HTERT RPE-1 (cell line): ENCODE measurements around the gene RPS24.
"Not testable (repeated sequence)": the region's sequence is repeated elsewhere in the genome, so short reads cannot be mapped to it uniquely, and the experiment has no call there.

Experiments
- in situ Hi-C: fragments of 300-500 bp; cut with MboI; formaldehyde crosslinking; loops from 4 replicates; pipeline ENCODE4 v1.14.3; 2020; ENCODE audit warnings: low sequenced_read_pairs

Gene RPS24

DNA sequence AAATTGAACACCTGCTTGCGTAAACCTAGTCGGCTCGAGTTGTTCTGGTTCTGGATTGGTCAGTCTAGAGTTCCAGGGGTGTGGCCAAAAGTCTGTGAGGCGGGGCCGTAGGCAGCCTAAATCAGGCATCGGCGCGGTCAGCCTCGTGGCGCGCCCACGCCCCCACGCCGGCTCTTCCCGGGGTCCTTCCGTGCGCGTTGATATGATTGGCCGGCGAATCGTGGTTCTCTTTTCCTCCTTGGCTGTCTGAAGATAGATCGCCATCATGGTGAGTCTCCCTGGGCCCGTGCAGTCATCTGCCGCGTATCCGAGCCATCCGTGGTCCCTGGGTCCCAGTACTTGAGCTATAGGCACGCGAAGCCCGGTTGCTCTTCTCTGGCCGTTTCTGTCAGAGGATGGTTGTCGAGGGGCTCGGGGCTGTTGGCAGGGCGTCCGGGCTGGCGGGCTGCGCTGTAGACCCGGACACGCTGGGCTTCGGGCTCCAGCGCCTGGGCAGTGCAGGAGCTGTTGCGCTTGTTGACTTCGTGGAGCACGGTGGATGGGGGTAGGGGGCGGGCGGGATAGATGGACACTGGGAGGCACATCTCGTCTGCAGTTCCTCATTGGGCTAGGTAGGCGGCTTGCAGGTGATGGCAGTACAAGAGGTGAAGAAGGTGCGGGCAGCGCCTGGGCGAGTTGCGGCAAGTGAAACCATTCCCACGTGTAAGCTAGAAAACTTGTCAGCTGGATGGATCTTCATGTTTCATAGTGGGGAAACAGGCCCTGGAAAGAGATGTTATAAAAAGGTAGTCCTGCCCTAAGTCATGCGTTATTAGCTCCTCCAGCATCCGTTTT, at the start of gene RPS24:
RPS24 (plus strand) TSS at position 227 of the 834 bp plus-strand sequence; CDS start at position 266, 39 bp downstream.
- in situ Hi-C loops: no loop called here

DNA sequence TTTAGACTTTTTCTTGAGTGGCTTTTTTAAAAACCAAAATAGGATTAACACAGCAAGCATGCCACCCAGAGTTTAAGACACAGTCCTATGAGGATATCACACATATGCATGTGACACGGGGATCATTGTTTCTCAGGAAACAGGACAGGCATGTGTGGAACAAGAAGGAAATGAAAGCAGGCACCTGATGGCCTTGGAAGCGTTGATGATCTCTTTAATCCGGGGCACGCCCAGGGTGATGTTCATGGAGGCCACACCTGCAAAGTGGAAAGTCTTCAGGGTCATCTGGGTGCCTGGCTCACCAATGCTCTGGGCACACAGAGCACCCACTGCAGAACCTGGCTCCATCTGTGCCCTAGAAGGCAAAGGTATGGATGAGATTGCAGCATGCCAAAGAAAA, 48.7 kb upstream of the RPS24 start:
- in situ Hi-C loops: no loop called here

DNA sequence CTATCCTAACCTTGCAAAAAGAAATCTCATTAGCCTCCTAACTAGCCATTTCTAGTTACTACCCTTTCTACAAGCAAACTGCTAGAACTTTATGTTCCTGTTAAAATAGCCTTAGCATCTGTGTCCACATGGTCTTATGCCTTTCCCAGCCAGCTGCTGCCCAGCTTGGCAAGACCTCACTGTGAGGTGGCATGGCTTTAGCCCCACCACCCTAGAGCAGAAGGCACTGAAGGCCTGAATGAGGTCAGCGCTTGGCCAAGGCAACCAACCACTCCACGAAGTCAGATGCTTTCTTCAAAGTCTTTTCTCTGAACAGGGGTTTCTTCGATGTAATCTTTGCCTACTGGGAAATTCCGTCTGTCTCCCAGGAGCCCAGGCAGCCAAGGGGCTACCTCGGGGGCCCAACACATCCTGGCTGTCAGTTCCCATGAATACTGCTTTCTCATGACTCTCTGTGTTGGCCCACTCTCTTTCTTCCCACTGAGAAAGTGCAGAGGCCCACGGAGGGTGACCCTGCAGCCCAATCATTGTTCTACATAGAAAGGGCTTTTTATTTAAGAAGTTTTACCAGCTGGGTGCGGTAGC, 45.9 kb upstream of the RPS24 start:
- in situ Hi-C loops: no loop called here

DNA sequence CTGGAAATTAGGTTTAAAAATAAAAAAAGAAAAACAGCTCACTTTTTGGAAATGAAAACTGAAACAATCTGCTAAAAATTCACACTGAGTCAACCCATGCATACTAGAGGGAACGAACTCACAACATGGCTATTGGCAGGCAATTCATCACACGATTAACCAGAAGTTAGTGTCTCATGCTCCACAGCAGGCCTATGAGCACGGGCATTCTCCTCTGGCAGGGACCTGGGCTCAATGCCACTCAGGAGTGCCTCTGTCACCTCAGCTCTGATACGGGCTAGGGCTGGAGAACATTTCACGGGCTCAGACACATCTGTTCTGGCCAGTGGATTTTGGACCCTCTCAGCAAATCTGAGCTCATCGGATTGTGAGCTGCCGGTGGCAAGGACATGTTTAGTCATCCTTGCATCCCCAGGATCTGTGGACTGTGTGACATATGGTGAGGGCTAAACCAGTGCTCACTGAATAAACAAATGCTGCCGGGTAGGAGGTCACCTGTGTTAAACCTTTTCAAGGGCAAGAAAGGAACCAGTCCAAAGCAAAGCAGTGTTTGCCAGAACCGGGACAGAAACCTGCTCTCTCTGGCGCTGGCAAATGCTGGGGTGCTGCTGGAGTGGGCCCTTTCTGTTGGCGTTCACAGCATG, 44.5 kb upstream of the RPS24 start:
- in situ Hi-C loops: no loop called here

DNA sequence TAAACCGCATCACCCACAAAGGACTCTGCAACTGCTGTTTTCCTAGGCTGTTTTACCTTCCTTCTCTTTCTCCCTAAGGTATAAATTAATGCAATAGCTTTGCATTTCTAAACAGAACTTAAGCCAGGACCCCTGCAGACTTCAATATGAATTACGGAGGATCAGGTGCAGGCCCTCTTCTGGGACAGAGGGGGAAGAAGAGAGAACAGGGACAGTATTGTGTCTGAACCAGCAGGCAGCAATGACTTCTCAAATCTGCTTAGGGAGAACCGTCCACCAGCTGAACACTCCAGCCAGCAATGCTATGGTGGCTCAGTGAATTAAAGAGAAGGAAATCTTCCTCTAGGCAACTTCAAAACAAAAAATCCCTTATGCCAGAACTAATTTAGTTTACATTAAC, 40.0 kb upstream of the RPS24 start:
- in situ Hi-C loops: no loop called here

DNA sequence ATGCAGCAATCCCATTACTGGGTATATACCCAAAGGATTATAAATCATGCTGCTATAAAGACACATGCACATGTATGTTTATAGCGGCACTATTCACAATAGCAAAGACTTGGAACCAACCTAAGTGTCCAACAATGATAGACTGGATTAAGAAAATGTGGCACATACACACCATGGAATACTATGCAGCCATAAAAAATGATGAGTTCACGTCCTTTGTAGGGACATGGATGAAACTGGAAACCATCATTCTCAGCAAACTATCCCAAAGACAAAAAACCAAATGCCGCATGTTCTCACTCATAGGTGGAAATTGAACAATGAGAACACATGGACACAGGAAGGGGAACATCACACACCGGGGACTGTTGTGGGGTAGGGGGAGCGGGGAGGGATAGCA, 34.9 kb upstream of the RPS24 start:
- in situ Hi-C loops: not testable (repeated sequence)

DNA sequence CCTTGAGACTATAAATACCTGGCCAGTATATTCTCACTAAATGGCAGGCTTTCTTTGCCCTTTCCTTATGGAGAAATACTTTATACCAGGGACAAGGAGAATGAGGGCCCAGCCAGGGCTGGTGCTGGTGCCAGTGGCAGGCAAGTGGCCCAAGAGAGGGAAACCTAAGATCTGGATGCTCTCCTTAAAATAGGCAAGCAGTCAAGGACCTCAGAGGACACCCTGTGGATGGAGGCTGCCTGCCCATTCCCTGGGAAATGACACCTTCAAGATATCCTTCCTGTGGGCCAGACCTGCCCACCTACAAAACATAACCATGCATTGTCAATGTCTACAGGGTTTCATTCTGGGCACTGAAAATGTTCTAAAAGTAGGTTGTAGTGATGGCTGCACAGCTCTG, 33.5 kb upstream of the RPS24 start:
- in situ Hi-C loops: no loop called here

DNA sequence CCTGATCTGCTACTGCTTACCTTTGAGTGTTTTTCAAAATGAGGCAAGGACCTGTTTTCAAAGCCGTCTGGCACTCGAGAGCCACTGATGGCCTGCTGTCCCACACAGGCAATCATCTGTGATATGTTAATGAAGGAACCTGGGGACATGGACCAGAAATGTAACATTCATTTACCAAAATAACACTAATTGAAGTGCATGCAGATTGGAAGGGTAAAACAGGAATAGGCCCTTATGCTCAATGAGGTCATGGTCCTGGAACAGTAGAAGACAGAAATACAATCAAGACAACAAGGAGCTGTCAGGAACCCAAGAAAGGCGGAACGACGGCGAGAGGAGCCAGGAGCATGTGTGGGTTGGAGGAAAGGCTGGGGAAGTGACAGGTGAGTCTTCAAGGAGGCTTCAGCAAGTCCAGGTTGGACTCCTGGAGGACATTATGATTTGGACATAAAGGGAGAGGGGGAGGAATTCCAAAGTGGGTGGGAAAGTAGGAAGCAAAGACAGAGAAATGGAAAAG, 32.6 kb upstream of the RPS24 start:
- in situ Hi-C loops: no loop called here

DNA sequence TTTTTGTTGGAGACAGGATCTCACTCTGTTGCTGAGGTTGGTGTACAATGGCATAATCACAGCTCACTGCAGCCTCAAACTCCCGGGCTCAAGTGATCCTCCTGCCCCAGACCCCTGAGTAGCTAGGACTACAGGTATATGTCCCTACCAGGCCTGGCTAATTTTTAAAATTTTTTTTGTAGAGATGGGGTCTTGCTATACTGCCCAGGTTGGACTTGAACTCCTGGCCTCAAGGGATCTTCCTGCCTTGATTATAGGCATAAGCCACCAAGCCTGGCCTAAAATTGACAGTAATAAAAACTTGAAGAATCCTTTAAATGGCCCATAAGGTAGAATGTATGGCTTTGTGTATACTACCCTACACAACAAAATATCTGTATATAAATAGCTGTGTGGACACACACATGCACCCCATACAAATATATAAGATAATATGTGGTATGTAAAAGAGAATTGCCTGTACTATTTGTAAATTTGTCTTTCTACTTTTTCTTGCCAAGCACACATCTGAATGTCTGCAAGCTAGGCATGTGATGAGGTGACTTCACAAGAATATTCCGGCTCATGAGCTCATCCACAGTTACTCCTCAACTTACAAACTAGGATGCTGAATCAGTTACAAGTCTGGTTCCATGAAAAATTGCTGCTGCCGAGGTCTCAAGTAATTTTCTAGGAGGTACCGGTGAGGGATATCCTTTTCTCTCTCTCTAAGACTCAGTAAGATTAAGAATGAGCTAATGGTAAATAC, 30.9 kb upstream of the RPS24 start:
- in situ Hi-C loops: no loop called here

DNA sequence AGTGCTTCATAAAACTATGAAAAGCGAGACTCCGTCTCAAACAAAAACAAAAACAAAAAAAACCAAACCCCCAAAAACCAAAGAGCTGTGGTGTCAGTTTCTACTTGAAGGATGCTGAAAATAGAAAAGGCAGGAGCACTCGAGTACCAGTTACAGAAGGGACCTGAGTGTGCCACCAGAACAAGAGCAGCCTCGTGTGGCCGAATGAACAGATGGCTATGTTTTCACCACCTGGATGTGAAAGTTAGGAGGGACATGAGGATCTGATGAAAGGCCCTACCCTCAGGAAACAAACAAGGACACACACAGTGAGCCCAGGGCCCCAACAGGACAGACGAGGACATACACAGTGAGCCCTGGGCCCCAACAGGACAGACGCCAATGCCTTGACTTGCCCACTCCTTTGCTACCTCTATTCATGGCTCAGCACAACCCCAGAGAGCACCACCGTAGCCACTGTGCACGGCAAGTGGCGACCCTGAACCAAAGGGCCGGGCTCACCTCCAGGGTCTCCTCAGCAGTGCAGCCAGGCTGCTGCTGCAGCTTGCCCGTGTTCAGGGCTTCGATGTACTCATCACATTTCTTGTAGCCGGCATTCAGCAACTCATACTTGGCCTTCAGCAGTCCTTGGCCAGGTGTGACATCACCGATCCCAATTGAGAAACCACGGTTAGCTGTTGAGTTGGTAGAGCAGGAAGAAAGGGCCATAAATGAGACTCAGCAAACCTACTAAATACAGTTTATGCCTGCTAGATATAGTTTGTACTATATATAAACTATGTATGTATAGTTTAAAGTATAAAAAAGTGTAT, 29.2 kb upstream of the RPS24 start:
- in situ Hi-C loops: no loop called here

DNA sequence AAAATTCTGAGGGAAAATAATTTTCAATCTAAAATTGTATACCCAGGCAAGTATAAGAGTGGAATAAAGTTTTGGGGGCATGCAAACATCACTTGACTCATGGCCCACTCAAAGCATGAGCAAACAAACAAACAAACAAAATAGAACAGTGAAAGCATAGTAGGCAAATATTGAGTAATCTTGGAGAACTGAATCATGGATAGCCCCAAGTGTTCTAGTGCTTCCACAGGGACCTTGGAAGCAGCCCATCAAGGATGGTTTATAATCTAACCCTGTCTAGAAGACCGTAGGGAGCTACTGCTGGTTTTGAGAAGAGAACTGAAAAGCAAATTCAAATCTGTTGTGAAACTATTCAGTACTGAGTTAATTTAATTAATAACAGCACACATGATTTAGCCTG, 26.5 kb upstream of the RPS24 start:
- in situ Hi-C loops: no loop called here

DNA sequence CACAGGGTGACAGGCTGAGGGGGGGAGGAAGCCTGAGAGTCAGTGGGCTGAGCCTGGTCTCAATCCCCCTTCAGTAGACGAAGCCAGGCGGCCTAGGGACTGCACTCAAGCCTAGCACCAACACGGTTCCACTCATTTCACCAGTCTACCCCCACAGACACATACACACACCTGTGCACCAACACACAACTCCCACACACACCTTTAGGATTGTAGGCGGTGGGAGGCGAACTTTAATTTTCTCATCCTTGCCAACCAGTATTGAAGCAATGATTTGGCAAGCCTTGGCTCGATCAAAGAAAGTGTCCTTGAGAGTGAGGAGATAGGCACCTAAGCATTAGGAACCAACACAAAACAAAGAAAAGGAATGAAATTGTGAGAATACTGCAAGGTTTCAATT, 24.0 kb upstream of the RPS24 start:
- in situ Hi-C loops: no loop called here

DNA sequence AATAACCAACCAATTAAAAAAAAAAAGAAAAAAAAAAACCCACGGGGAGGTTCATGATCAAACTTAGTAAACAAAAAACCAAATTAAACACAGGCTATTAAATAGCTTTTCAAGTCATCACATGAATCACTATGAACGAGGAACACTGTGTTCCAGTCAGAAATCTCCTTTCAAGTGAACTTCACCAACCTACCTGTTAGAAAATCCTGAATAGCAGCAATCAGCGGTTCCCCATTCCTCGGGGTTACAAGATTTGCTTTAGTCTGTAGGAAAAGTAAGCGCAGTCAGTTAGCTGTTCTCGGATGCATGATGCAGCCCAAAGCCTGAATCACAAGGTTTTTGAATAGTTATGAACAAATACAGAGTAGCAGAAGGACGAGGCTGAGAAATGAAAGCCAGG, 23.4 kb upstream of the RPS24 start:
- in situ Hi-C loops: no loop called here

DNA sequence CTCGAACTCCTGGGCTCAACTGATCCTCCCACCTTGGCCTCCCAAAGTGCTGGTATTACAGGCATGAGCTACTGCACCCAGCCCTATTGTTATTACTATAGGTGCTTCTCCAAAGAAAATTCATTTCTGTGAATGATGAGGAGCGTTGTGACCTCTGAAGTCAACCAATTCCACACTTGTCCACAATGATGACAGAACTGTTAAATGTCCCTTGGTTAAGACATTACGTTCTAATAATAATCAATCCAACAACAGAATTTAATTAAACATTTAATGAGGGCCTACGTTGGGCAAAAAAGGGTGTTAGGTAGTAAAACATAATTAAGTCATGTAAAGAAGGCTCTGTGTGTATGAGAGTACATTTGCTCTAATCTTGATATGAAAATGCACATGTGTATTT, 22.6 kb upstream of the RPS24 start:
- in situ Hi-C loops: no loop called here

DNA sequence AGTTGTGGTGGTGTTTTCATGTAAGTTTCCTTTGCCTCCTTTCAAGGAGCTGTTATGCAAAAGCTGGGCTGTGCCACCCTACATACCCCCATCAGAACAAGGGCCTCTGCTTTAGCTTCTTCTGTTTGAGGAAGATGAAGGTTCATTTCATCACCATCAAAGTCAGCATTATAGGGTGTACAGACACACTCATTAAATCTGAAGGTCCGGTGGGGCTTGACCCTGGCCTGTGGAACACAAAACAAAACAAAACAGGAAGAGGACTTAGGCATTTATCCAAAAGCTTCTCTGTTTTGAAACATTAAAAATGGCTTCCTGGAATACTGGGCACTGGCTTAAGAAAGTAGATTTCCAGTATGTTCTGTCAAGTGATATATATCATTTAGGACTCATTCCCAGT, 20.1 kb upstream of the RPS24 start:
- in situ Hi-C loops: no loop called here

DNA sequence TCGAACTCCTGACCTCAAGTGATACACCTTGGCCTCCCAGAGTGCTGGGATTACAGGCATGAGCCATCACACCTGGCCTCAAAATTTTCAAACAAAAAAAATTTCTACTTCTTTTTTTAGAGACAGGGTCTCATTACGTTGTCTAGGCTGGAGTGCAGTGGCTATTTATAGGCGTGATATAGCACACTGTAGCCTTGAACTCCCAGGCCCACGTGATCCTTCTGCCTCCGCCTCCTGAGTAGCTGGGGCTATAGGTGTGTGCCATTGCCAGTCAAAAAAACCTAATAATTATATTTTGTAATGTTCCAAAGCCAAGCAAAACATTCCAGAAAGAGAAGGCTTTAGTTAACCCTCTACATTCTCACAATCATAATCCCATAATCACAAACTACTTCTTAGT, 18.1 kb upstream of the RPS24 start:
- in situ Hi-C loops: no loop called here

DNA sequence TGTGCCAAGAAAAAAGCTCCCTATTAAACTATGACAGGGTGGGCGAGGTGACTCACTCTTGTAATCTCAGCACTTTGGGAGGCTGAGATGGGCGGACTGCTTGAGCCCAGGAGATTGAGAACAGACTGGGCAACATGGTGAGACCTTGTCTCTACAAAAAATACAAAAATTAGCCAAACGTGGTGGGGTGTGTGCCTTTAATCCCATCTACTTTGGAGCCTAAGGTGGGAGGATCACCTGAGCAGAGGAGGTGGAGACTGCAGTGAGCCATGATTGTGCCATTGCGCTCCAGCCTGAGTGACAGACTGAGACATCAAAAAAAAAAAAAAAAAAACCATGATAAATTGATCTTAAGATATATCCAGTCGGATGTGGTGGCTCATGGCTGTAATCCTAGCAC, 15.8 kb upstream of the RPS24 start:
- in situ Hi-C loops: no loop called here

DNA sequence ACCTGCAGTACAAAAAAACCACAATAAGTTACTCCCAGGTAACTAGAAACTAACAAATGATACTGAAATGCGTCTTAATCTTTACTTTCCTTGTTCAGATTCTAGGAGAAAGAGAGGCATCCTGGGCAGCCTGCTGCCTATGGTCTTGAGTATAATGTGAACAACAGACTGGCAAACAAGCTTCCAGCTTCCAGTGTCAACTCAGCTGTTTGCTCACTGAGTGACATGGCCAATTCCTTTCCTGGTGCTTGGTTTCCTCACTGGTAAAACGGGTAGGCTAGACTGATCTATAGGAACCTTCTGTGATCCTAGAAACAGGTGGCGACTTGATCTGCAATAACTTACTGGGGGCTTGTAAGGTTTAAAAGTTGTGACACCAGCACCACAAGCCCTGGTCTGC, 14.4 kb upstream of the RPS24 start:
- in situ Hi-C loops: no loop called here

DNA sequence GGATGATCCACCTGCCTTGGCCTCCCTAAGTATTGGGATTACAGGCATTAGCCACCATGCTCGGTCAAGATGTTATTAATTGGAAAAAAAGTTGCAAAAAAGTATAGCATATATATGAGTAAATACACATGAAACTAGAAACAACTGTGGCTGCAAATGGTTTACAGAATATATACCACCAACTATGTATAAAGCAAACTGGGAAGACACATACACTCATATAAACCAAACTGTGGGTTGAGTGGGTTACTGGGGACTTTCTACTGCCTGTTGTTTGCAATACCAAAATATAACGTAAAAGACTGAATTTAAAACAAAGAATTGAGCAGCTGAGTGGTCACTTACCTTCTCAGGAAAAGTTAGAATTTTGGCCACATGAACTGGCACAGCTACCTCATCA, 12.5 kb upstream of the RPS24 start:
- in situ Hi-C loops: no loop called here

DNA sequence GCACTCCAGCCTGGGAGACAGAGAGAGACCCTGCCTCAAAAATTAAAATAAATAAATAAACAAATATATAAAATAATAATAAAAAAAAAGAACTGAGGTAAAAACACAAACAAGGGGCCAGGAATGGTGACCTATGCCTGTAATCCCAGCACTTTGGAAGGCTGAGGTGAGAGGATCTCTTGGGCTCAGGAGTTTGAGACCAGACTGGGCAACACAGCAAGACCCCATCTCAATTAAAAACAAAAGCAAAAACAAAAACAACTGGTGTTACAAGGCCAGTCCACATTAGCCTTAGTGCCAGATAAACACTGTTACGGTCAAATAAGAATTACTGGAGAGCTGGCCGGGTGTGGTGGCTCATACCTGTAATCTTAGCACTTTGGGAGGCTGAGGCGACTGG, 9.9 kb upstream of the RPS24 start:
- in situ Hi-C loops: no loop called here
